ENCODE data around the gene APBA2.

GRCh38 chr15:28911310-28911931 lies 25.6 kb downstream of the APBA2 start:
- TF ChIP-seq, protein P1, sequence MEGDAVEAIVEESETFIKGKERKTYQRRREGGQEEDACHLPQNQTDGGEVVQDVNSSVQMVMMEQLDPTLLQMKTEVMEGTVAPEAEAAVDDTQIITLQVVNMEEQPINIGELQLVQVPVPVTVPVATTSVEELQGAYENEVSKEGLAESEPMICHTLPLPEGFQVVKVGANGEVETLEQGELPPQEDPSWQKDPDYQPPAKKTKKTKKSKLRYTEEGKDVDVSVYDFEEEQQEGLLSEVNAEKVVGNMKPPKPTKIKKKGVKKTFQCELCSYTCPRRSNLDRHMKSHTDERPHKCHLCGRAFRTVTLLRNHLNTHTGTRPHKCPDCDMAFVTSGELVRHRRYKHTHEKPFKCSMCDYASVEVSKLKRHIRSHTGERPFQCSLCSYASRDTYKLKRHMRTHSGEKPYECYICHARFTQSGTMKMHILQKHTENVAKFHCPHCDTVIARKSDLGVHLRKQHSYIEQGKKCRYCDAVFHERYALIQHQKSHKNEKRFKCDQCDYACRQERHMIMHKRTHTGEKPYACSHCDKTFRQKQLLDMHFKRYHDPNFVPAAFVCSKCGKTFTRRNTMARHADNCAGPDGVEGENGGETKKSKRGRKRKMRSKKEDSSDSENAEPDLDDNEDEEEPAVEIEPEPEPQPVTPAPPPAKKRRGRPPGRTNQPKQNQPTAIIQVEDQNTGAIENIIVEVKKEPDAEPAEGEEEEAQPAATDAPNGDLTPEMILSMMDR (IDR thresholded peaks at IDR 0.05; ENCODE audit: low read length): no peak
- TF ChIP-seq EZH2 (IDR thresholded peaks at IDR 0.05; ENCODE audit: borderline replicate concordance, low read length): no peak

Measured in OCI-LY1 (cell line).